ENCODE measurements around the gene PTPRE.

The PTPRE gene

GRCh38 chr10:128064970-128065580, 158.2 kb downstream of the PTPRE start:
- no peak overlapping the region for H3K27ac ChIP-seq

GRCh38 chr10:128065881-128066534, 159.1 kb downstream of the PTPRE start:
- no peak overlapping the region for H3K27ac ChIP-seq
- no peak for TF ChIP-seq ZFX (IDR thresholded peaks at IDR 0.05)
- no peak for TF ChIP-seq CTCF (conservative IDR thresholded peaks at IDR 0.05)

More at GRCh38 chr10:128064970-128065580, 158.2 kb downstream of the PTPRE start:
- no peak for TF ChIP-seq ZFX (IDR thresholded peaks at IDR 0.05)
- no peak for TF ChIP-seq CTCF (conservative IDR thresholded peaks at IDR 0.05)

GRCh38 chr10:128066870-128067382, 160.0 kb downstream of the PTPRE start:
- no peak overlapping the region for H3K27ac ChIP-seq
- TF ChIP-seq ZFX (IDR thresholded peaks at IDR 0.05) (no peak; the same call in 1 of the 2 replicates), CTCF (conservative IDR thresholded peaks at IDR 0.05) (no peak)

- H3K27ac ChIP-seq, result no peak overlapping the region
- TF ChIP-seq CTCF (conservative IDR thresholded peaks at IDR 0.05), result no peak
- no peak for TF ChIP-seq ZFX (IDR thresholded peaks at IDR 0.05)
Measured at GRCh38 chr10:128067691-128068397, 160.9 kb downstream of the PTPRE start.

GRCh38 chr10:128068398-128069285, 161.7 kb downstream of the PTPRE start:
- no peak for TF ChIP-seq ZFX (IDR thresholded peaks at IDR 0.05)
- TF ChIP-seq CTCF (conservative IDR thresholded peaks at IDR 0.05), result no peak
- H3K27ac ChIP-seq, result no peak overlapping the region

GRCh38 chr10:128069351-128070051, 162.6 kb downstream of the PTPRE start:
- TF ChIP-seq ZFX (IDR thresholded peaks at IDR 0.05) (no peak), CTCF (conservative IDR thresholded peaks at IDR 0.05) (peak; percentile 85)
- H3K27ac ChIP-seq, result no peak overlapping the region

Data from C4-2B (cell line).